Upper lobe of left lung (tissue), 6 donors: ENCODE measurements around the gene POU4F1. TPM values are rescaled to one million over a fixed set of nuclear protein-coding genes. Genes with fewer than 3 reads are reported as not detected.

Experiments
- ATAC-seq, 2 donors: fragments of 200-7000 bp; cut with Tn5 transposase; one replicate each; pipeline ENCODE4 v1.9.1; 2022; ENCODE audit warnings: mild to moderate bottlenecking in 2 of 2, moderate library complexity in 2 of 2; ENCODE audit not compliant: low FRiP score in 2 of 2
- DNase-seq, 2 donors: peaks; one replicate each; pipeline ENCODE4 v3.0.0-alpha.2; 2019 to 2020
- H3K27ac ChIP-seq, 4 donors: fragments of 200-600 bp; sonication (generic); one replicate each; pipeline ENCODE4 v1.5.1; 2016 to 2019
- H3K27me3 ChIP-seq, 4 donors: fragments of 200-600 bp; sonication (generic); one replicate each; pipeline ENCODE4 v1.5.1; 2017 to 2019
- H3K36me3 ChIP-seq, 4 donors: fragments of 200-600 bp; sonication (generic); one replicate each; pipeline ENCODE4 v1.5.1; 2016 to 2019
- H3K4me1 ChIP-seq, 4 donors: fragments of 200-600 bp; sonication (generic); one replicate each; pipeline ENCODE4 v1.5.1; 2018 to 2019
- H3K4me3 ChIP-seq, 4 donors: fragments of 200-600 bp; sonication (generic); one replicate each; pipeline ENCODE4 v1.5.1; 2017 to 2019; ENCODE audit warnings: mild to moderate bottlenecking in 2 of 4, moderate library complexity in 1 of 4
- H3K9me3 ChIP-seq, 4 donors: fragments of 200-600 bp; sonication (generic); one replicate each; pipeline ENCODE4 v1.5.1; 2018 to 2019
- EP300 ChIP-seq, 4 donors: sonication (generic); formaldehyde crosslinking; IDR thresholded peaks; one replicate each; pipeline ENCODE4 v1.5.1; 2017; ENCODE audit warnings: antibody characterized with exemption in 4 of 4, control low read depth in 2 of 4
- POLR2A ChIP-seq, 4 donors: fragments of 450-650 bp; IDR thresholded peaks; one replicate each; pipeline ENCODE4 v1.5.1; 2016 to 2017; ENCODE audit warnings: antibody characterized with exemption in 4 of 4, mild to moderate bottlenecking in 2 of 4
- POLR2AphosphoS5 ChIP-seq, 2 donors: sonication (generic); formaldehyde crosslinking; IDR thresholded peaks; one replicate each; pipeline ENCODE4 v1.5.1; 2017; ENCODE audit warnings: antibody characterized with exemption in 2 of 2
- WGBS, 2 donors: methylation state at CpG; one replicate each; pipeline ENCODE4 v1.1.5; 2017 to 2018; 5-methylcytosine and 5-hydroxymethylcytosine counted together
- total RNA-seq, 6 donors: library from RNA; depleted of rRNA in 4 of 6; stranded (reverse); fragments of >200 nt in 4 of 6; gene quantifications; one replicate each; pipeline versions ENCODE4 v1.1.0 to v1.2.1, GENCODE V29; 2016 to 2021
- TF ChIP-seq, protein P1 (sequence below), 6 experiments: fragments of 450-650 bp in 4 of 6; fragments of 200-600 bp in 2 of 6; sonication (generic) in 2 of 6; IDR thresholded peaks; one replicate each; pipeline ENCODE4 v1.5.1; 2016 to 2019; ENCODE audit warnings: antibody characterized with exemption in 6 of 6
- donor health status: DM: no; HTN: no; CAD: no; lungs with moderate emphysema.
- donor health status: DM: no; HTN: yes; CAD: no; lungs with severe emphysema.

Gene POU4F1
- total RNA-seq, 6 donors from 2014 or later: not detected

DNA sequence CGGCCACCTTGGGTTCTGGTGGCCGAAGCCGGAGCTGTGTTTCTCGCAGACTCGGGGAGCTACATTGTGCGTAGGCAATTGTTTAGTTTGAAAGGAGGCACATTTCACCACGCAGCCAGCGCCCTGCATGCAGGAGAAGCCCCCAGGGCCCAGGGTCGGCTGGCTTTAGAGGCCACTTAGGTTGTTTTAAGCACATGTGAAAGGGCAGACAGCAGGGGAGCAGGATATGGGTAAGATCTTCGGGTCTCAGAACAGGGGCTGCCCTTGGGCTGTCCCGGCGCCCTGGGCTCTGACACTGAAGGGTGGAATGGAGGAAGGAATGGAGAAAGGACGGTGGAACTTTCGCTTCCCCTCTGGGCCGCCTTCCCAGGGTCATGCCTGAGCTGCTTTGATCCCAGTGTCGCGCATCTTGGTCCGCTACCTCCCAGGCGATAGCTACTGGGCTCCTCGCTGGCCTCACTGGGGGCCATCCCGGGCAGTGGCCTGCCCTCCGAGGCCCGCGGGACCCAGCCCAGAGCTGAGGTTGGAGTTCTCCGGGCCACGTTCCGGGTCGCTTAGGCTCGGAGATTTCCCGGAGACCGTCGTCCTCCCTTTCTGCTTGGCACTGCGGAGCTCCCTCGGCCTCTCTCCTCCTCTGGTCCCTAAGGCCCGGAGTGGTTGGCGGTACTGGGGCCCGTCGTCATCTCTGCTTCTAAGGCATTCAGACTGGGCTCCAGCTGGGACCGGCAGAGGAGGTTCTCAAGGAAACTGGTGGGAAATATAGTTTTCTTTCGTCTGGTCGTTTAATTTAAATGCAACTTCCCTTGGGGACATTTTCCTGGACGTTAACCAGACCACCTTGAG lies 4.3 kb upstream of the POU4F1 start:
- Histone ChIP-seq H3K27me3 (peaks cover 0 to 76% (median 41%) of the 10 kb centered on the region in 4 donors), H3K4me1 (peaks cover 40 to 48% (median 41%) of the 10 kb centered on the region in 4 donors), H3K36me3 (no peaks in the 10 kb centered on the region), H3K27ac (no peak overlapping the region), H3K9me3 (no peaks in the 10 kb centered on the region), H3K4me3 (peak overlapping the region in 2 of 4 donors; percentile 3 to 15)
- peak; percentile 3 to 23 for ATAC-seq
- WGBS, 2 donors: 7 to 14% methylated on average over 13 to 39 of the region's 42 CpGs
- no peak for TF ChIP-seq POLR2A (IDR thresholded peaks at IDR 0.05)
- no peak for TF ChIP-seq POLR2AphosphoS5 (IDR thresholded peaks at IDR 0.05)
- TF ChIP-seq EP300 (IDR thresholded peaks at IDR 0.05): no peak
- TF ChIP-seq, protein P1, sequence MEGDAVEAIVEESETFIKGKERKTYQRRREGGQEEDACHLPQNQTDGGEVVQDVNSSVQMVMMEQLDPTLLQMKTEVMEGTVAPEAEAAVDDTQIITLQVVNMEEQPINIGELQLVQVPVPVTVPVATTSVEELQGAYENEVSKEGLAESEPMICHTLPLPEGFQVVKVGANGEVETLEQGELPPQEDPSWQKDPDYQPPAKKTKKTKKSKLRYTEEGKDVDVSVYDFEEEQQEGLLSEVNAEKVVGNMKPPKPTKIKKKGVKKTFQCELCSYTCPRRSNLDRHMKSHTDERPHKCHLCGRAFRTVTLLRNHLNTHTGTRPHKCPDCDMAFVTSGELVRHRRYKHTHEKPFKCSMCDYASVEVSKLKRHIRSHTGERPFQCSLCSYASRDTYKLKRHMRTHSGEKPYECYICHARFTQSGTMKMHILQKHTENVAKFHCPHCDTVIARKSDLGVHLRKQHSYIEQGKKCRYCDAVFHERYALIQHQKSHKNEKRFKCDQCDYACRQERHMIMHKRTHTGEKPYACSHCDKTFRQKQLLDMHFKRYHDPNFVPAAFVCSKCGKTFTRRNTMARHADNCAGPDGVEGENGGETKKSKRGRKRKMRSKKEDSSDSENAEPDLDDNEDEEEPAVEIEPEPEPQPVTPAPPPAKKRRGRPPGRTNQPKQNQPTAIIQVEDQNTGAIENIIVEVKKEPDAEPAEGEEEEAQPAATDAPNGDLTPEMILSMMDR (IDR thresholded peaks at IDR 0.05): no peak
- peak in 1 of 2 donors; percentile 56 for DNase-seq

DNA sequence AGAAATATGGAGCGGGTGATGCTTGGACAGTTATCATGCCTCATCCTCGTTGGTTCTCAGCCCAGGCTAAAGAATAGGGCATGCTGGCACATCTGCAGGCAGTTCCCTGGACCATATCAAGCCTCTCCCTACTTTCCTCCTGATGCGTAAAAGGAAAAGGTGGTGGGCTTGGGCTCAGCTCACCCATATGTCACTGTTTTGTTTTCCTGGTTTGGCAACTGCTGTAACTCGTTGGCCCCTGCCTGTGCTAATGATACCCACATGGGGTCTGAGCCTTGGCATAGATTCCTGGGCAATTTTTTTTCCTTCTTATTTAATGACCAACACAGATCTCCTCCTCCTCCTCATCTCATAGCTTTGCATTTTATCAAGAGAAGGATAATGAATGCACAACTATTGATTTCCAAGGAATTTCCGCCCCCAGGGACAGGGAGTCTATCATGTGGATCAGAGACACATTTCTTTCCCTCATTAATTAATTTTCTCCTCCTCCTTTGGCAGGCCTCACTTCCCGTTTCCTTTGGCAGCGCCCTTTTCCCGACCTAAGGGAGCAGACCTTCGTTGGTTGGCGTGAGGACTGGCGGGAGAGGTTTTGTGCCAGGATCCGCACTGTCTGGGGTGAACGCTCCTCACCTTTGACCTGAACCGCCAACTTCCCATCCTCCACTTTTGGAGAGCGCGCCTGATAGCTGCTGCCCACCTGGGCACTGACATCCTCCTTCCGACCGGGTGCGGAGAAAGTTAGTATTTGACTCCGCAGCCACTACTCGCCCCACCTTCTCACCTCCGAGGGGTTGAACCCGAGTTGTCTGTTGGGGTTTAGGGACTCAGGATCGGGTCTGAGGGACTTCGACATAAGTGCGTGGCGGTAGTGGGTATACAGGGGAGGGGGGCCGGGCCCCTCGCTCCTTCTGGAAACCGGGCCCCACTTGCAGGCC lies 3.4 kb upstream of the POU4F1 start:
- no peak for DNase-seq
- WGBS, 2 donors: 9 to 12% methylated on average over 28 to 30 of the region's 30 CpGs
- H3K36me3 ChIP-seq: no peaks in the 10 kb centered on the region
- no peaks in the 10 kb centered on the region for H3K9me3 ChIP-seq
- H3K27ac ChIP-seq: no peak overlapping the region
- H3K4me3 ChIP-seq: no peak overlapping the region
- peaks cover 45 to 53% (median 46%) of the 10 kb centered on the region in 4 donors for H3K4me1 ChIP-seq
- H3K27me3 ChIP-seq: peaks cover 0 to 81% (median 46%) of the 10 kb centered on the region in 4 donors
- no peak for ATAC-seq
- TF ChIP-seq POLR2AphosphoS5 (IDR thresholded peaks at IDR 0.05) (no peak), POLR2A (IDR thresholded peaks at IDR 0.05) (no peak), EP300 (IDR thresholded peaks at IDR 0.05) (no peak)
- TF ChIP-seq, protein P1 (IDR thresholded peaks at IDR 0.05): no peak

DNA sequence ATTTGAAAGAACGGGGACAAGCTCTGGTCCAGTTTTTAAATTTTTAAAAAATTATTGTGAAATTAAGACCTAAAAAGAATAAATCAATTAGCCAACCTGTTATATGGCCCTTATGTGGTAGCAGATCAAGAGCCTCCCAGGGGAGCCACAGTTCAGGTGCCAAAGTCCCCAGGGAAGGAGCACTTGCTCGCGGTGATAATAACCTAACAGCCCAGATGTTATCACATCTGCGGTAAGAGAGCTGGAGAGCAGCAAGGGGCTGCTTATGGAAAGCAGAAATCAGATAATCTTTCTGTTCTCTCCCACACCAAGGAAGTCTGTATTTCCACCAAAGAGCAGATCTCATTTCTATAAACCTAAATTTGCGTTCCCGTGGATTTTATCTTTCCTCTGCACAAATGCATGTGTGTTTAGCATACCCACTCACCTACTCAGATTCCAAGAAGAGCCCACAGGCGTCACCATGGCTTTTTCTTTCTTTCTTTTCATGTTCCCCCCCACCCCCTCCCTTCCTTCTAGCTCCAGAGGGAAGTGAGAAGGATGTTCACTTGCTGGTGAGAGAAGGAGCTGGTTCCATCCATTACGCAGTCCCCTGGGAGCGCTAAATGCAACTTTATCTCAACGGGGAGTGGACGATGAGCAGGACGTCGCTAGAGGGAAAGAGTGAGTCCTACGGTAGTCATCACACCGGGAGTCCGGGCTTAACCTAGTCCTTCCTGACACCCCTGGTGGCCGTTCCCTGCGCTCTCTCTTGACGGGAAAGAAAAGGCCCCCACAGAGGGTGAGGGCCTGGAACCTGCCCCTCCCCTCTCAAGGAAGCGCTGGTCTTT lies 1.6 kb upstream of the POU4F1 start:
- Histone ChIP-seq H3K27ac (no peak overlapping the region), H3K27me3 (peaks cover 0 to 93% (median 61%) of the 10 kb centered on the region in 4 donors), H3K4me1 (peaks cover 50 to 59% (median 53%) of the 10 kb centered on the region in 4 donors), H3K36me3 (no peaks in the 10 kb centered on the region), H3K9me3 (no peaks in the 10 kb centered on the region), H3K4me3 (no peak overlapping the region)
- WGBS, 2 donors: 7 to 11% methylated on average over 13 to 20 of the region's 20 CpGs
- DNase-seq: no peak
- TF ChIP-seq POLR2AphosphoS5 (IDR thresholded peaks at IDR 0.05): no peak
- no peak for TF ChIP-seq EP300 (IDR thresholded peaks at IDR 0.05)
- no peak for TF ChIP-seq POLR2A (IDR thresholded peaks at IDR 0.05)
- TF ChIP-seq, protein P1 (IDR thresholded peaks at IDR 0.05): no peak
- ATAC-seq: no peak

DNA sequence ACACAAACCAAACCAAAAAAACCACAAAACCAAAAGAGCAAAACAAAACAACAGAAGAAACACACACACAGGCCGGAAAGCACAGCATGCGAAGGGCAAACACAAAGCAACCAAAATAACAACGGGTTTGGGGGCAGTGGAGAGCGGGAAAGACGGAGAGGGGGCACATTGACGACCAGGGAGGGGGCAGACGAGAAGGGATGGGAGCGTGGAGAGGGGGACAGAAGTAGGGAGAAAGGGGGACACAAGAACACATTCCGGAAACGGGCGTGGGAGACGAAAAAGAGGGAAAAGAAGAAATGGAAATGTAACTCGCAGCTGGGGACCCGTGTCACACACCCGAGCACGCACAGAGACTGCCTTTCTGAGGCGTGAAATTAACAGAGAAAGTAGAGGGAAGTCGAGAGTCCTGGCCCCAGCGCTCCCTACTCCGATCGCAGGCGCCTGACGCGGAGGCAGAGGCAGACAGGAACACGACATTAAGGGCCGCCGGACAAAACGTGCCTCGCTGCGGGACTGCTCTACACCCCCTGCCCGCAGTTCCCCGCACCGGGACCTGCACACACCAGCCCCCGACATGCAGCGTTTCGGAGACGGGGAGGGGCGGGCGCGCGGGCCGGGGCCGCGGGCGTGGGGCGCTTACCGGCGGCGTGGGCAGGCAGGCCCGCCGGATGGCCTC lies 652 bp downstream of the POU4F1 start:
- DNase-seq (peak in 1 of 2 donors; percentile 85), ATAC-seq (no peak)
- no peak overlapping the region for H3K27ac ChIP-seq
- peaks cover 0 to 89% (median 47%) of the 10 kb centered on the region in 4 donors for H3K27me3 ChIP-seq
- no peaks in the 10 kb centered on the region for H3K36me3 ChIP-seq
- peaks cover 32 to 37% (median 35%) of the 10 kb centered on the region in 4 donors for H3K4me1 ChIP-seq
- peak overlapping the region in 3 of 4 donors; percentile 36 to 47 (median 46) for H3K4me3 ChIP-seq
- H3K9me3 ChIP-seq: no peaks in the 10 kb centered on the region
- TF ChIP-seq POLR2AphosphoS5 (IDR thresholded peaks at IDR 0.05) (no peak), EP300 (IDR thresholded peaks at IDR 0.05) (no peak), POLR2A (IDR thresholded peaks at IDR 0.05) (no peak)
- TF ChIP-seq, protein P1 (IDR thresholded peaks at IDR 0.05): no peak
- WGBS, 2 donors: 3 to 5% methylated on average over 25 to 33 of the region's 51 CpGs
